Sigmoid colon (tissue), 3 donors: Measurements from ENCODE around the gene FANCM.

Experiments used
- POLR2A ChIP-seq, 2 donors: fragments of 450-650 bp; IDR thresholded peaks; one replicate each; pipeline ENCODE4 v1.6.1; 2016; ENCODE audit warnings: antibody characterized with exemption in 2 of 2, mild to moderate bottlenecking in 2 of 2, moderate library complexity in 2 of 2
- TF ChIP-seq, protein P1 (sequence below), 4 experiments: fragments of 450-650 bp in 3 of 4; fragments of 200-600 bp in 1 of 4; IDR thresholded peaks; one replicate each; pipeline ENCODE4 v1.5.1; 2016 to 2019; ENCODE audit warnings: antibody characterized with exemption in 4 of 4, mild to moderate bottlenecking in 3 of 4, moderate library complexity in 2 of 4

DNA sequence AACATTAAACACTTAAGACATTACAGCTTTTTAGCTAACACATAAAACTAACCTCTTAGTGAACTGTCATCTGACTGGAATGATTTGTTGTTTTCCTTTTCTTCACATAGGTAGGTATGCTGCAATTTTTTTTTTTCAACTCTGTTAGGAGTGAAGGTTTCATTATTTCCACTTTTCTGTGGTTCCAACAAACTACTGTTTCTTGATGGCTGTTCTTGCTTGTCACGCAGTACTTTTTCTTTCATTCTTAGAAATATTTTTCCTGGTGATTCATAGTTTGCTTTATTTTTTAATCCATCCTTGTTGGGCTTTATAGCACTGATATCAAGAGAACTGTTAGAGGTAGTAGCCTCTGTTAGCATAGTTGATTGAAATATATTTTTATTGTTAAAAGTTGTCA lies 111.0 kb downstream of the FANCM start:
- TF ChIP-seq, protein P1, sequence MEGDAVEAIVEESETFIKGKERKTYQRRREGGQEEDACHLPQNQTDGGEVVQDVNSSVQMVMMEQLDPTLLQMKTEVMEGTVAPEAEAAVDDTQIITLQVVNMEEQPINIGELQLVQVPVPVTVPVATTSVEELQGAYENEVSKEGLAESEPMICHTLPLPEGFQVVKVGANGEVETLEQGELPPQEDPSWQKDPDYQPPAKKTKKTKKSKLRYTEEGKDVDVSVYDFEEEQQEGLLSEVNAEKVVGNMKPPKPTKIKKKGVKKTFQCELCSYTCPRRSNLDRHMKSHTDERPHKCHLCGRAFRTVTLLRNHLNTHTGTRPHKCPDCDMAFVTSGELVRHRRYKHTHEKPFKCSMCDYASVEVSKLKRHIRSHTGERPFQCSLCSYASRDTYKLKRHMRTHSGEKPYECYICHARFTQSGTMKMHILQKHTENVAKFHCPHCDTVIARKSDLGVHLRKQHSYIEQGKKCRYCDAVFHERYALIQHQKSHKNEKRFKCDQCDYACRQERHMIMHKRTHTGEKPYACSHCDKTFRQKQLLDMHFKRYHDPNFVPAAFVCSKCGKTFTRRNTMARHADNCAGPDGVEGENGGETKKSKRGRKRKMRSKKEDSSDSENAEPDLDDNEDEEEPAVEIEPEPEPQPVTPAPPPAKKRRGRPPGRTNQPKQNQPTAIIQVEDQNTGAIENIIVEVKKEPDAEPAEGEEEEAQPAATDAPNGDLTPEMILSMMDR (IDR thresholded peaks at IDR 0.05): no peak
- no peak for TF ChIP-seq POLR2A (IDR thresholded peaks at IDR 0.05)
